K562 (cell line): ENCODE measurements around the gene GMDS. TPM values are rescaled to one million over a fixed set of nuclear protein-coding genes. Genes with fewer than 3 reads are reported as not detected.
A peak's percentile ranks its signal among the peaks of the same experiment; 100 is the strongest.

Source experiments
- ATAC-seq: fragments of 200-7000 bp; cut with Tn5 transposase; 3 replicates; pipeline ENCODE4 v1.9.1; 2020; ENCODE audit warnings: moderate library complexity
- BruUV-seq: library from RNA; stranded (reverse); fragments of 400-500 nt; replicated peaks from 2 replicates; lab custom pipeline; 2021; lab: Mats Ljungman, UMichigan
- CTCF ChIA-PET: fragments of 300-600 bp; formaldehyde crosslinking; extraction: SDS; loops from one replicate; lab custom pipeline; 2021; ENCODE audit warnings: low intra/inter-chr PET ratio; lab: Yijun Ruan, JAX
- POLR2A ChIA-PET: fragments of 300-600, 350-650 bp; sonication (Branson Sonifier 250); formaldehyde crosslinking; extraction: SDS; loops from one replicate; lab custom pipeline; 2021; ENCODE audit warnings: antibody characterized with exemption, inconsistent platforms; lab: Yijun Ruan, JAX
- DNase-seq, 4 experiments: peaks; one replicate each; pipeline versions ENCODE4 v3.0.0 to v3.0.0-alpha.2; 2011 to 2018; ENCODE audit warnings: low spot score in 3 of 4, mixed read lengths in 3 of 4; ENCODE audit errors: extremely low read depth in 1 of 4
- FAIRE-seq: peaks from 2 replicates; lab custom pipeline; 2011; peaks lifted over from hg19 to GRCh38; lab: Jason Lieb, UNC
- H2AFZ ChIP-seq: 2 replicates; pipeline ENCODE4 v1.6.0; 2011; ENCODE audit warnings: low read depth, low read length, control low read depth, inconsistent platforms
- H3K27ac ChIP-seq: fragments of 200-600 bp; 3 replicates; pipeline ENCODE4 v1.8.0; 2011; ENCODE audit warnings: low read depth, mild to moderate bottlenecking, control low read depth, inconsistent platforms, low read length, moderate library complexity, mixed read lengths; ENCODE audit errors: extremely low read depth
- H3K27me3 ChIP-seq, 2 experiments: fragments of 300-600 bp in 1 of 2; 2 replicates in 1 of 2; 3 replicates in 1 of 2; pipeline versions ENCODE4 v1.6.0 to v1.8.0; 2011; ENCODE audit warnings: inconsistent platforms in 2 of 2, low read length in 2 of 2, mild to moderate bottlenecking in 1 of 2, mixed read lengths in 1 of 2, moderate library complexity in 1 of 2; ENCODE audit not compliant: control insufficient read depth in 2 of 2, insufficient read depth in 2 of 2
- H3K36me3 ChIP-seq: fragments of 300-600 bp; 3 replicates; pipeline ENCODE4 v1.8.0; 2011; ENCODE audit warnings: mild to moderate bottlenecking, low read length, inconsistent platforms; ENCODE audit not compliant: control insufficient read depth, insufficient read depth
- H3K4me1 ChIP-seq, 2 experiments: fragments of 200-600 bp in 1 of 2; replicated peaks in 1 of 2; 2 replicates in 1 of 2; 3 replicates in 1 of 2; pipeline versions ENCODE4 v1.5.1 to v1.8.0; 2011; ENCODE audit warnings: inconsistent platforms in 2 of 2, low read length in 2 of 2, mild to moderate bottlenecking in 1 of 2, mixed read lengths in 1 of 2, moderate library complexity in 1 of 2; ENCODE audit not compliant: control insufficient read depth in 2 of 2, insufficient read depth in 2 of 2
- H3K4me2 ChIP-seq: 2 replicates; pipeline ENCODE4 v1.6.1; 2011; ENCODE audit warnings: low read length, control low read depth, inconsistent platforms, mixed read lengths; ENCODE audit not compliant: insufficient read depth
- H3K4me3 ChIP-seq: fragments of 200-600 bp; sonication (generic), shearing (Covaris generic); 2 replicates; pipeline ENCODE4 v1.5.1; 2016; ENCODE audit warnings: control low read depth, inconsistent platforms
- H3K79me2 ChIP-seq: fragments of 200-600 bp; 3 replicates; pipeline ENCODE4 v1.8.0; 2011; ENCODE audit warnings: low read length, inconsistent platforms; ENCODE audit not compliant: control insufficient read depth, insufficient read depth
- H3K9ac ChIP-seq, 2 experiments: 2 replicates each; pipeline versions ENCODE4 v1.6.0 to v1.6.1; 2011; ENCODE audit warnings: low read depth in 2 of 2, low read length in 2 of 2, control low read depth in 1 of 2, inconsistent platforms in 1 of 2, mild to moderate bottlenecking in 1 of 2, mixed read lengths in 1 of 2; ENCODE audit not compliant: insufficient read depth in 1 of 2
- H3K9me1 ChIP-seq: one replicate; pipeline ENCODE4 v1.6.0; 2011; ENCODE audit warnings: inconsistent platforms, mild to moderate bottlenecking, low read length, moderate library complexity; ENCODE audit not compliant: control insufficient read depth, insufficient read depth
- H3K9me3 ChIP-seq: replicated peaks from 2 replicates; pipeline ENCODE4 v1.5.1; 2011; ENCODE audit warnings: low read depth, low read length, inconsistent platforms; ENCODE audit not compliant: control insufficient read depth, insufficient read depth
- H4K20me1 ChIP-seq: replicated peaks from 2 replicates; pipeline ENCODE4 v1.6.1; 2011; ENCODE audit warnings: low read length, inconsistent platforms, mixed read lengths; ENCODE audit not compliant: control insufficient read depth, insufficient read depth
- ETV1 ChIP-seq: fragments of 450-650 bp; conservative IDR thresholded peaks from 2 replicates; pipeline ENCODE4 v1.6.1; 2016; ENCODE audit warnings: missing genetic modification characterization, control low read depth, low read depth, missing compliant biosample characterization
- GATAD2B ChIP-seq: fragments of 450-650 bp; IDR thresholded peaks from 2 replicates; pipeline ENCODE4 v1.6.1; 2017; ENCODE audit warnings: mild to moderate bottlenecking, borderline replicate concordance
- GTF2E2 ChIP-seq: fragments of 200-800 bp; sonication (Bioruptor generic); IDR thresholded peaks from 2 replicates; pipeline ENCODE4 v1.6.1; 2016; ENCODE audit warnings: missing genetic modification characterization, missing compliant biosample characterization
- NFIX ChIP-seq: fragments of 250-450 bp; sonication (Bioruptor Pico); IDR thresholded peaks from 2 replicates; pipeline ENCODE4 v1.4.0; 2020; ENCODE audit warnings: low read depth, mild to moderate bottlenecking, moderate library complexity
- NR1H2 ChIP-seq: sonication (generic); formaldehyde crosslinking; IDR thresholded peaks from 2 replicates; pipeline ENCODE4 v1.4.0; 2020; ENCODE audit warnings: mild to moderate bottlenecking, missing genetic modification reagents
- PYGO2 ChIP-seq: fragments of 450-650 bp; IDR thresholded peaks from 2 replicates; pipeline ENCODE4 v1.6.1; 2016; ENCODE audit warnings: mild to moderate bottlenecking, missing genetic modification characterization, moderate library complexity, missing compliant biosample characterization
- RNF2 ChIP-seq: sonication (generic); IDR thresholded peaks from 2 replicates; pipeline ENCODE4 v1.6.1; 2016
- YBX1 ChIP-seq: fragments of 450-650 bp; IDR thresholded peaks from 2 replicates; pipeline ENCODE4 v1.7.1; 2016; ENCODE audit warnings: mild to moderate bottlenecking
- ZNF253 ChIP-seq: fragments of 250-450 bp; sonication (Bioruptor Pico); conservative IDR thresholded peaks from 2 replicates; pipeline ENCODE4 v1.6.1; 2021; ENCODE audit warnings: mild to moderate bottlenecking
- ZNF589 ChIP-seq: fragments of 200-800 bp; sonication (Bioruptor generic); IDR thresholded peaks from 2 replicates; pipeline ENCODE4 v1.6.1; 2016; ENCODE audit warnings: low read depth, missing genetic modification characterization, missing compliant biosample characterization
- WGBS: fragments of 100-300 bp; shearing (Covaris generic); methylation state at CpG from one replicate; pipeline ENCODE4 v1.1.6; 2016; ENCODE audit warnings: low coverage, mixed read lengths; ENCODE audit not compliant: insufficient coverage; ENCODE audit errors: missing lambda C conversion rate; 5-methylcytosine and 5-hydroxymethylcytosine counted together
- in situ Hi-C: fragments of 300-500 bp; cut with MboI; formaldehyde crosslinking; loops from 4 replicates; pipeline ENCODE4 v1.15.0; 2018; ENCODE audit warnings: inconsistent platforms, mixed read lengths
- intact Hi-C: fragments of 100-400 bp; cut with micrococcal nuclease; formaldehyde crosslinking; loops from 2 replicates; pipeline ENCODE4 v1.14.2; 2022
- polyA plus RNA-seq, 8 experiments: library from polyadenylated mRNA; depleted of rRNA in 4 of 8; stranded (reverse) in 5 of 8; unstranded in 3 of 8; fragments of >200 nt; fragmentation: Nextera tagmentation in 2 of 8; fragmentation: Illumina TruSeq in 1 of 8; extraction: Ambion mirVana in 2 of 8; extraction: Trizol in 1 of 8; gene quantifications; 2 replicates each; pipeline versions ENCODE4 v1.2.1 to v1.2.3, GENCODE V29; 2011 to 2014; ENCODE audit warnings: inconsistent platforms in 1 of 8, missing spikeins in 1 of 8
- total RNA-seq, 7 experiments: library from RNA; depleted of rRNA in 6 of 7; stranded (reverse); fragments of >200 nt in 6 of 7; fragmentation: Illumina TruSeq in 2 of 7; extraction: Trizol in 2 of 7; gene quantifications; 2 replicates each; pipeline versions ENCODE4 v1.2.1 to v1.2.3, GENCODE V29; 2011 to 2021; ENCODE audit warnings: low replicate concordance in 1 of 7
- TF ChIP-seq, protein P1 (sequence below): fragments of 450-650 bp; IDR thresholded peaks from 2 replicates; pipeline ENCODE4 v1.6.1; 2016; ENCODE audit warnings: low read depth, mild to moderate bottlenecking, moderate library complexity
- TF ChIP-seq, protein P2 (sequence below), 2 experiments: fragments of 450-650 bp; conservative IDR thresholded peaks; 2 replicates each; pipeline ENCODE4 v1.6.1; 2017; ENCODE audit warnings: mild to moderate bottlenecking in 2 of 2, moderate library complexity in 2 of 2
- TF ChIP-seq, protein P3 (sequence below): fragments of 450-650 bp; IDR thresholded peaks from 2 replicates; pipeline ENCODE4 v1.6.1; 2016; ENCODE audit warnings: borderline replicate concordance

Gene GMDS
- total and polyA plus RNA-seq, 9 of the 15 experiments (the other 6 are each of a cell fraction or from before 2014, with no cell fraction given): 0.48 to 31.8 (median 13.4) TPM

DNA sequence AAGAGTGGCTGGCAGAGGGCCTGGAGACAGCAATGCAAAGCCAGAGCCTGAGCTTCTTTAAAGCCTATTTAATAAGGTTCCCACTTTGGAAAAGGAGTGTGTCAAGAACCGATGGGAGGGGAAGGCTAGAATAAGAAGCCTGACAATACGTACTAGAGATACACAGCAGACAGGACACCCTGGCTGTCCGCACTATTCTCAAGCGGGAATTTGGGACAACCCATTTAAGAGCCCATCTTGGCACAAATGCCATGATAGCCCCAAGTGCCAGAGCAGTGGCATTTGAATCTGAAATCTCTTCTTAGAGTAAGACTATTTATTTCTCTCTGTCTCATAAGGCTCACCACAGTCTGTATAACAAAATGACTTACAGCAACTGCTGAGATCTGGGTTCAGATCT, 3.1 kb downstream of the GMDS start:
- BruUV-seq: no TSS peak
- Histone ChIP-seq H3K4me1 (peaks cover 9 to 10% of the 10 kb centered on the region in 2 experiments; a peak in 4 of 5 replicates), H4K20me1 (peaks cover 3% of the 10 kb centered on the region; the same call in 1 of the 2 replicates), H3K79me2 (peaks cover 5% of the 10 kb centered on the region; the same call in 1 of the 3 replicates), H3K4me3 (no peak overlapping the region), H3K36me3 (no peaks in the 10 kb centered on the region), H3K9me3 (no peaks in the 10 kb centered on the region), H3K4me2 (no peak overlapping the region), H3K27me3 (no peaks in the 10 kb centered on the region), H3K27ac (no peak overlapping the region), H2AFZ (no peak overlapping the region), H3K9me1 (peaks cover 2% of the 10 kb centered on the region), H3K9ac (no peak overlapping the region)
- CTCF ChIA-PET: no interaction called here
- in situ Hi-C loops (no loop called here), intact Hi-C loops (no loop called here)
- TF ChIP-seq, protein P1, sequence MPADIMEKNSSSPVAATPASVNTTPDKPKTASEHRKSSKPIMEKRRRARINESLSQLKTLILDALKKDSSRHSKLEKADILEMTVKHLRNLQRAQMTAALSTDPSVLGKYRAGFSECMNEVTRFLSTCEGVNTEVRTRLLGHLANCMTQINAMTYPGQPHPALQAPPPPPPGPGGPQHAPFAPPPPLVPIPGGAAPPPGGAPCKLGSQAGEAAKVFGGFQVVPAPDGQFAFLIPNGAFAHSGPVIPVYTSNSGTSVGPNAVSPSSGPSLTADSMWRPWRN: no peak
- 0 out of 2 replicates have a peak, but pooled peaks have one; percentile 29 for TF ChIP-seq GTF2E2 (tag)
- WGBS: 65% methylated on average over 4 of the region's 4 CpGs
- FAIRE-seq (no peak), ATAC-seq (no peak), DNase-seq (no peak)
- POLR2A ChIA-PET: no interaction called here

DNA sequence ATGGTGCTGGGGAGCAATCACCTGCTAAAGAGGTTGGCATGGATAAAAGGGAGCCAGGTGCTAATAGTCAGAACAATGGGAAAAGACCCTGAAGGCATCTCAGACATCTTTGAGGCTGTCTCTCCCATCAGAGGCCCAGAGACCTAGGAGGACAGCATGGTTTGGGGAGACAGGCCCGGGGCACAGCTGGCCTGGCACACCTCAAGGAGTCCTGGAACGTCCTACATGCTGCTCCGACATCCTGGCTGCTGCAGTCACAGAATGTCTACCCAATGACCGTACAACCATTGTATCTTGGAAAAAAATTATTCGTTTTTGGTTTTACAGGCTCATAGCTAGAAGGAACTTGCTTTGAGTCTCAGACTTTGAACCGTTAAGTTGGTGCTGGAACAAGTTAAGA, 4.4 kb downstream of the GMDS start:
- Histone ChIP-seq H3K36me3 (no peaks in the 10 kb centered on the region), H3K4me1 (peaks cover 4 to 10% of the 10 kb centered on the region in 2 experiments; a peak in 4 of 5 replicates), H4K20me1 (peaks cover 3% of the 10 kb centered on the region; the same call in 1 of the 2 replicates), H3K9ac (no peak overlapping the region), H3K4me2 (no peak overlapping the region), H2AFZ (no peak overlapping the region), H3K9me3 (no peaks in the 10 kb centered on the region), H3K4me3 (no peak overlapping the region), H3K79me2 (peaks cover 5% of the 10 kb centered on the region; the same call in 1 of the 3 replicates), H3K27me3 (no peaks in the 10 kb centered on the region), H3K9me1 (peaks cover 2% of the 10 kb centered on the region), H3K27ac (no peak overlapping the region)
- intact Hi-C loops (no loop called here), in situ Hi-C loops (no loop called here)
- FAIRE-seq (no peak), DNase-seq (no peak), ATAC-seq (no peak)
- POLR2A ChIA-PET: no interaction called here
- 20% methylated on average over 6 of the region's 6 CpGs for WGBS
- CTCF ChIA-PET: no interaction called here
- BruUV-seq: no TSS peak
- no peak for TF ChIP-seq RNF2
- TF ChIP-seq NR1H2 (CRISPR knock-in tag): no peak
- no peak for TF ChIP-seq GATAD2B
- TF ChIP-seq, protein P2, sequence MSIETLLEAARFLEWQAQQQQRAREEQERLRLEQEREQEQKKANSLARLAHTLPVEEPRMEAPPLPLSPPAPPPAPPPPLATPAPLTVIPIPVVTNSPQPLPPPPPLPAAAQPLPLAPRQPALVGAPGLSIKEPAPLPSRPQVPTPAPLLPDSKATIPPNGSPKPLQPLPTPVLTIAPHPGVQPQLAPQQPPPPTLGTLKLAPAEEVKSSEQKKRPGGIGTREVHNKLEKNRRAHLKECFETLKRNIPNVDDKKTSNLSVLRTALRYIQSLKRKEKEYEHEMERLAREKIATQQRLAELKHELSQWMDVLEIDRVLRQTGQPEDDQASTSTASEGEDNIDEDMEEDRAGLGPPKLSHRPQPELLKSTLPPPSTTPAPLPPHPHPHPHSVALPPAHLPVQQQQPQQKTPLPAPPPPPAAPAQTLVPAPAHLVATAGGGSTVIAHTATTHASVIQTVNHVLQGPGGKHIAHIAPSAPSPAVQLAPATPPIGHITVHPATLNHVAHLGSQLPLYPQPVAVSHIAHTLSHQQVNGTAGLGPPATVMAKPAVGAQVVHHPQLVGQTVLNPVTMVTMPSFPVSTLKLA (conservative IDR thresholded peaks at IDR 0.05): no peak
- TF ChIP-seq, protein P3, sequence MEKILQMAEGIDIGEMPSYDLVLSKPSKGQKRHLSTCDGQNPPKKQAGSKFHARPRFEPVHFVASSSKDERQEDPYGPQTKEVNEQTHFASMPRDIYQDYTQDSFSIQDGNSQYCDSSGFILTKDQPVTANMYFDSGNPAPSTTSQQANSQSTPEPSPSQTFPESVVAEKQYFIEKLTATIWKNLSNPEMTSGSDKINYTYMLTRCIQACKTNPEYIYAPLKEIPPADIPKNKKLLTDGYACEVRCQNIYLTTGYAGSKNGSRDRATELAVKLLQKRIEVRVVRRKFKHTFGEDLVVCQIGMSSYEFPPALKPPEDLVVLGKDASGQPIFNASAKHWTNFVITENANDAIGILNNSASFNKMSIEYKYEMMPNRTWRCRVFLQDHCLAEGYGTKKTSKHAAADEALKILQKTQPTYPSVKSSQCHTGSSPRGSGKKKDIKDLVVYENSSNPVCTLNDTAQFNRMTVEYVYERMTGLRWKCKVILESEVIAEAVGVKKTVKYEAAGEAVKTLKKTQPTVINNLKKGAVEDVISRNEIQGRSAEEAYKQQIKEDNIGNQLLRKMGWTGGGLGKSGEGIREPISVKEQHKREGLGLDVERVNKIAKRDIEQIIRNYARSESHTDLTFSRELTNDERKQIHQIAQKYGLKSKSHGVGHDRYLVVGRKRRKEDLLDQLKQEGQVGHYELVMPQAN: no peak
- no peak for TF ChIP-seq ZNF589 (CRISPR knock-in tag)
- TF ChIP-seq ETV1 (tag): no peak
- TF ChIP-seq YBX1: no peak
- no peak for TF ChIP-seq PYGO2 (tag)
- no peak for TF ChIP-seq NFIX
- TF ChIP-seq ZNF253 (CRISPR knock-in tag): no peak
